GM18511 (cell line): Measurements from ENCODE around the gene JAKMIP2.
"Not testable (repeated sequence)": the region's sequence is repeated elsewhere in the genome, so short reads cannot be mapped to it uniquely, and the experiment has no call there.

ENCODE experiments used
- ATAC-seq: cut with Tn5 transposase; IDR thresholded peaks from one replicate; pipeline ENCODE4 v1.9.1; 2021; ENCODE audit warnings: mild to moderate bottlenecking, moderate library complexity; ENCODE audit not compliant: unreplicated experiment

Gene JAKMIP2

GRCh38 chr5:147750065-147750464, 32.5 kb downstream of the JAKMIP2 start:
- no peak for ATAC-seq

- ATAC-seq: no peak
These were observed 33.9 kb downstream of the JAKMIP2 start for GRCh38 chr5:147748590-147748989.

- no peak for ATAC-seq
These were observed 35.5 kb downstream of the JAKMIP2 start for GRCh38 chr5:147746986-147747385.

- no peak for ATAC-seq
These were observed 38.7 kb downstream of the JAKMIP2 start for GRCh38 chr5:147743678-147744374.

GRCh38 chr5:147743012-147743411, 39.5 kb downstream of the JAKMIP2 start:
- ATAC-seq: no peak

- no peak for ATAC-seq
These were observed 40.4 kb downstream of the JAKMIP2 start for GRCh38 chr5:147742151-147742550.

- no peak for ATAC-seq
These were observed 41.7 kb downstream of the JAKMIP2 start for GRCh38 chr5:147740864-147741263.

- ATAC-seq: no peak
These were observed 44.6 kb downstream of the JAKMIP2 start for GRCh38 chr5:147737921-147738320.

GRCh38 chr5:147735621-147736125, 46.9 kb downstream of the JAKMIP2 start:
- no peak for ATAC-seq

- ATAC-seq: no peak
These were observed 47.6 kb downstream of the JAKMIP2 start for GRCh38 chr5:147734894-147735293.

GRCh38 chr5:147733075-147733474, 49.5 kb downstream of the JAKMIP2 start:
- ATAC-seq: no peak

- no peak for ATAC-seq
These were observed 50.1 kb downstream of the JAKMIP2 start for GRCh38 chr5:147732291-147732883.

GRCh38 chr5:147731431-147732290, 50.9 kb downstream of the JAKMIP2 start:
- no peak for ATAC-seq

GRCh38 chr5:147727200-147727599, 55.3 kb downstream of the JAKMIP2 start:
- ATAC-seq: no peak

- not testable (repeated sequence) for ATAC-seq
These were observed 61.2 kb downstream of the JAKMIP2 start for GRCh38 chr5:147721191-147721960.

- no peak for ATAC-seq
These were observed 68.8 kb downstream of the JAKMIP2 start for GRCh38 chr5:147713550-147714295.

- ATAC-seq: no peak
These were observed 69.9 kb downstream of the JAKMIP2 start for GRCh38 chr5:147712598-147712997.

GRCh38 chr5:147712019-147712418, 70.5 kb downstream of the JAKMIP2 start:
- ATAC-seq: no peak

- no peak for ATAC-seq
These were observed 71.5 kb downstream of the JAKMIP2 start for GRCh38 chr5:147711019-147711418.

GRCh38 chr5:147708708-147709107, 73.8 kb downstream of the JAKMIP2 start:
- ATAC-seq: no peak
